Measurements from ENCODE around the gene UQCC3.

GRCh38 chr11:62622476-62623089, 48.9 kb upstream of the UQCC3 start:
- TF ChIP-seq RAD21 (IDR thresholded peaks at IDR 0.05; ENCODE audit: low read length) (no peak), CTCF (IDR thresholded peaks at IDR 0.05) (no peak), REST (IDR thresholded peaks at IDR 0.05; ENCODE audit: low read depth, low read length) (no peak), POLR2AphosphoS5 (IDR thresholded peaks at IDR 0.05; ENCODE audit: low read depth, low read length) (no peak)

Measured in SK-N-SH (cell line).